ENCODE results near the gene ARAP1. TPM values are rescaled to one million over a fixed set of nuclear protein-coding genes. Genes with fewer than 3 reads are reported as not detected.
A peak's percentile ranks its signal among the peaks of the same experiment; 100 is the strongest.

The ARAP1 gene
- total RNA-seq, 1 donor from 2014 or later, result 55.2 TPM

DNA sequence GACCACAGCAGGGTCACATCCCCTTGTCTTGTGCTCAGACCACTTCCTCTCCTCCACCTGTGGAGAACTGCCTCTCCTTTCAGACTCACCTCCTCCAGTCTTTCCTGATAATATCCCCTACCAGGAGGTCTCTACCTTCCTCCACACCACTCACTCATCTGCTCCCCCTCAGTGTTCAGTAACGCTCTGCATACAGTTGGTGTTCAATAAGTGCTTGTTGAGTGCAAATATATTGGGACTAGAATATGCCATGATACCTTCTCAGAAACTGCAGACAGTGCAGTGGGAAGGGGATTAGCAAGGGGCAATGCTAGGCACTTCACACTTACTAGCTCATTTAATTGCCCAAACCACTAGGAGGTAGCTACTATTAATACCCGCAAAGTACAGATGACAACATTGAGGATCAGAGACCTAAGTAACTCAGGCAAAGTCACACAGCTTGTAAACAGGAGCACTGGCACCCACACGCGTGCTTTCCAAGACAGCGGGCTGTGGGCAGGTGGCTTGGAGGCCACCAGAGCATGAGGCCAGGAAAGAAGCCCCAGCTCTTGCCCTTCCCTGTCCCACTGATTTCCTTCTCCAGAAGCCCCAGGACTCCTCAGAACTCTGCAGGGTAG, 69.9 kb downstream of the ARAP1 start:
- DNase-seq (ENCODE audit: missing footprints) (no peak), ATAC-seq (no peak)
- intact Hi-C loops (cut with DNase I), result loop anchor here (5.0 kb wide), 1 partner anchor 210 kb away; no protein-coding TSS in a partner anchor

DNA sequence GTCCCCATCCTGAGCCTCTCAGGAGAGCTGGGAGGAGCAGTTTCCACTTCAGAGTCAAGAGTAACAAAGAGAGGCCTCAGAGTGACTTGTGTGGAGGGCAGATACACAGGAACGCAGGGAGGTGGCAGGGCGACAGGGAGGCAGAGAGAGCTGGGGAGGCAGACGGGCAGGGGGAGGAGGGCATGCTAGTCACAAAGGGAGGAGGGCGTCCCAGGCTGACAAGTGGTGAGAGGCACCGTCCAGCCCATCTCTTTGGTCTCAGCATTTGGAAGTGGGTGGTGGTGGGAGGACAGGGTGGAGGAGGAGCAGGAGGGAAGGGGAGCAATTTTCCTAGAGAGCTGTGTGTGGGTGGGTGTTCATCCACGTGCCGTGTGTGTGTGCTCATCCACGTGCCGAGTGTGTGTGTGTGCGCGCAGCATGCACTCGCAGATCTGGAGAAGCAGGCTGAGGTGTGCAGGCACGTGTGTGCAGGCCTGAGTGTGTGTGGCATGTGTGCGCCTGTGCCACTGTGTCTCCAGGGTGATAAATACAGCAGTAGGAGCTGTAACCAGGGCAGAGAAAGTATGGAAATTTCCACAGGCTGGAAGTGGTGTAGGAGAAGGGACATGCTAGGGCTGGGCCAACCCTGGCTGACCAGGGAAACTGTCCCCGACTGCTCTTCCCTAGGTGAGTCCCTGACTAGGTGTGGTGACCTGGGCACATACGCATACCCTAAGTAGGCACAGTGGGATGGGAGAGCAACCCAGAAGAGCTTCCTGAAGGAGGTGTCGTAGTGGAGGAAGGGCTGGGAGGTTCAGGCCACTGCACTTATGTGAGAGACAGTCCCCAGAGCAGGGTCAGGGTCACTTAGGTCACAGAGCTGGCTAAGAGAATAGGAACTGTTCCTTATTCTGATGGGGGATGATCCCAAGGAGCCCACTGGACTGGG, 70.7 kb downstream of the ARAP1 start:
- no peak for DNase-seq (ENCODE audit: missing footprints)
- no peak for ATAC-seq
- intact Hi-C loops (cut with DNase I), result loop anchor here (5.0 kb wide), 1 partner anchor 209 kb away; no protein-coding TSS in a partner anchor

DNA sequence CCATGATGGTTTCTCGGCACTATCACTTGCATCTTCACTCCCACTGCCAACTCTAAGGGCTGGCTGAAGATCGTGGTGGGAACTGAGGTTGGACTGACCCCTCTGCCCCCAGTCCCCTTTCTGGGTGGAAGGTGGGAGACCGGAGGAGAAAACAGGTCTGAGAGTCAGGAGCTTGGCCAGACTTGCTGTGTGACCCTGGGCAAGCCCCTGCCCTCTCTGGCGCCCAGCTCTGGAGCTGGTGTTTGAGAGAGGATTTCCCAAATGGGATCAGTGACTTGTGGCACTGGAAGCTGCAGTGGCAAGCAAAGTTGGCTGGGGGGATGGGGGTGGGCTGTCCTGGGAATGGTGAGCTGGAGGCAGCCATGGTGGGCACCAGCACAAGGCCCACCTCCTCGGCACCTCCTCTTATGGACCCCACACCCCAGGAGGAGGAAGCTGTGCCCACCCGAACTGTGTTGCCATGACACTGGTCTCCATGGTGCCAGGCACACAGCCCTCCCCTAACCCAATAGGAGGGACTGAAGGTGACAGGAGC, 71.5 kb downstream of the ARAP1 start:
- ATAC-seq, result no peak
- intact Hi-C loops (cut with DNase I), result loop anchor here (5.0 kb wide), 1 partner anchor 208 kb away; no protein-coding TSS in a partner anchor
- DNase-seq (ENCODE audit: missing footprints), result no peak

DNA sequence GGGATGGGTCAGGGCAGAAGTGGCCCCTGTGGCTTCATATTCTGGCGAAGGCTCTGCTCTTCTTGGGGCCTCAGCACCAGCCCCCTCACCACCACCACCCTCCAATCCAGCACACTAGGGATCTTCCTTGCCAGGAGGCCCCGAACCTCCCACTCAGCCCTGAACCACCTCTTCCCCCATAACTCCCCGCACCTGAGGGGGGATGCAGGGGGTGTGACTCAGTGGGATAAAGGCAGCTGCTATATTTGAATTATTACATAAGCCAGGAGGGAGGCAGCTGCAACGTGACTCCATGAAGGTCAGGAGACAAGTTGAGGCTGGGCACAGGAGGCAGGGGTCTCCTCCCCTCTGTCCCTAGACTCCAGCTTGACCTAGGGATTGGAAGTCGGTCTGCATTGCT, 72.3 kb downstream of the ARAP1 start:
- ATAC-seq (no peak), DNase-seq (ENCODE audit: missing footprints) (no peak)
- intact Hi-C loops (cut with DNase I), result loop anchor here (5.0 kb wide), 1 partner anchor 208 kb away; no protein-coding TSS in a partner anchor

DNA sequence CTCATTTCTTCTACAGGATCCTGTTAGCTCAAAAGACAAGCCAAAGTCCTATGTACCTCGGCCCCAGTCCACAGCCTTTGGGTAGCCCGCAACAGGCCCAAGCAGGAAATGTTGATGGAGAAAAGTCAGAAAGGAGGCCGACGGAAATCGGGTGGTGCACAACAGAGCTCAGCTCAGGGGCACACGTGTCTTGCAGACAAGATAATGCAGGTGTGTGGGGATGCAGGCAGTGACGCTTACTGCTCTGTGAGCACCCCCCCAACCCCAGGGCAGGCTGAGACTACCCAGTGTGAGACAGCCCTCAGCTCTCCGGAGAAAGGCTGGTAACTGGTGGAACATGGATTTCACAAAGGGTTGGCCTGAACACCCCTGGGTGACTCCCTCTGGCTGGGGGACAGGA, 73.7 kb downstream of the ARAP1 start:
- ATAC-seq, result no peak
- DNase-seq (ENCODE audit: missing footprints), result no peak
- intact Hi-C loops (cut with DNase I), result no loop called here

DNA sequence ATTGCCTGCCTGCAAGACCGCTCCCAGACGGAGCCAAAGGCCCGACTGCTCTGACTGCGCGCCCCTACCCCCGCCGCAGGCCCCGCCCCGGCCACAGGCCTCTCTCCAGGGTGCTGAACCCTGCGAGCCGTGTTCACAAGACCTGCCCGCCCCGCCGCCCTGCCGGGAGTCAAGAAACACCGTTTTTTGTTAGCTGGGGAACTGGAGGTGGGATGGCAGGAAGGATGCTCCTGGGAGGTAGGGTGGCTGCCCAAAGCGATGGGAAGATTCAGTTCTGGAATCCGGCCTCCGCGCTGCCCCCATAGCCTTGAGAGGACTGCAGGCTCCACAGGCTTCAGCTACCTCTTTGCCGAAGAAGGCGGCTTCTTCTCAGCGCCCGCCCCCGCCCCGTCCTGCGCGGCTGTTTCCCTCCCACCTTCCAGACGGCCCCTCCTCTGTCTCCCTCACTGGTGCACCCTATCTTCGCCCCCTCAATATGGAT, 75.3 kb downstream of the ARAP1 start:
- peak; percentile 64 for ATAC-seq
- intact Hi-C loops (cut with DNase I), result no loop called here
- peak; percentile 86 for DNase-seq (ENCODE audit: missing footprints)

DNA sequence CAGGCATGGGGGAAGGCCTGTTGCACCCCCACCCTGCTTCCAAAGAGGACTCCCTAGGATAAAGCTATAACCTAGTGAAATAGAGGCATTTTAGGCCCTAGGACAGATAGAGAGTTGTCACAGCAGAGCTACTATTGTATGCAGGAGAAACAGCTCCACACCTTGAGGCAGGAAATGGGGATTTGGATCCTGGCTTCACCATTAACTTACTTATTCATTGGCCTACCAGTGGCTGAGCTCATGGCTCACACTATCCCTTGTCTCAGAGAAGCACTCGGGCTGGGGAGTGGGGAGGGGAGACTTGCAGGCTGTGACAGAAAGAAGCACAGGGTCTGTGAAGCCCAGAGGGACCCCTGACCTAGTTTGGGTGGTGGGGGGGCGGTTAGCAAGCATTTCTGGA, 77.0 kb downstream of the ARAP1 start:
- intact Hi-C loops (cut with DNase I), result no loop called here
- ATAC-seq, result no peak
- DNase-seq (ENCODE audit: missing footprints), result no peak

DNA sequence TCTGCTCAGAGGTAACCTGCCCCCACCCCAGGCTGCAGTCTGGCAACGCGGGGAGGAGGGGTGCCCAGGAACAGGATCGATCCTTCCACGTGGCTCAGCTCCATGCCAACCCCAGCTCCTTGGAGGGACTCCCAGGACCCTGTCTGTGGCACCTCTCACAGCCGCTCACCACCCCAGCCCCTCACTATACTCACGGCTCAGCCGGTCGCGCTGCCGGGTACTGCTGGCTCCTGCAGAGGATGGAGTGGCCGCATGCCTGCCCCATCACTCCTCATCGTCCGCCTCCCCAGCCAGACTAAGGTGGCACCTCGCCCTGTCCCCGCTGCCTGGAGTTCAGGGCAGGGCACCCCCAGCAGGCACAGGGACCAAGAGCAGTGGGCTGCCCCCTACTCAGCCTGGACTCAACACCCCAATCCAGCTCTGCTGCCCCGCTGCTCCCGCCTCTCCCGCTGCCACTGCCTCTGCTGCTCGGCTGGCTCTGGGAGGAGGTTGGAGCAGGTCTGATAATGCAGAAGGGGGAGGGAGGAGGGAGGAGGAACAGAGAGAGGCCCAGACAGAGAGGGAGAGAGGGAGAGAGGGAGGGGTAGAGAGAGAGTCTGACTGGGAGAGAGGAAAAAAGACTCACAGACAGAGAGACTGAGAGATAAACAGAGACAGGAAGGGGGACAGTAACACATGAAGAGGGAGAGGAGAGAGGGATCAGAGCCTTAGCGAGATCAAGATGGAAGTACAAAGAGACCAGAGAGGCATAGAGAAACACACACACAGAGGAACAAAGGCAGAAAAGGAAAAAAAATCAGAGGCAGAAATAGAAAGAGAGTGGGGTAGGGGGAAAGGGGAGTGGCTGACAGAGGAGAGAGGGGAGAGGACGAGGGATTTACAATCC, 78.0 kb downstream of the ARAP1 start, which contains the start of gene PDE2A:
PDE2A (minus strand) TSS at position 480 of the 886 bp plus-strand sequence; CDS start at position 265, 215 bp downstream.
- ATAC-seq, result no peak
- DNase-seq (ENCODE audit: missing footprints), result no peak
- intact Hi-C loops (cut with DNase I), result no loop called here

DNA sequence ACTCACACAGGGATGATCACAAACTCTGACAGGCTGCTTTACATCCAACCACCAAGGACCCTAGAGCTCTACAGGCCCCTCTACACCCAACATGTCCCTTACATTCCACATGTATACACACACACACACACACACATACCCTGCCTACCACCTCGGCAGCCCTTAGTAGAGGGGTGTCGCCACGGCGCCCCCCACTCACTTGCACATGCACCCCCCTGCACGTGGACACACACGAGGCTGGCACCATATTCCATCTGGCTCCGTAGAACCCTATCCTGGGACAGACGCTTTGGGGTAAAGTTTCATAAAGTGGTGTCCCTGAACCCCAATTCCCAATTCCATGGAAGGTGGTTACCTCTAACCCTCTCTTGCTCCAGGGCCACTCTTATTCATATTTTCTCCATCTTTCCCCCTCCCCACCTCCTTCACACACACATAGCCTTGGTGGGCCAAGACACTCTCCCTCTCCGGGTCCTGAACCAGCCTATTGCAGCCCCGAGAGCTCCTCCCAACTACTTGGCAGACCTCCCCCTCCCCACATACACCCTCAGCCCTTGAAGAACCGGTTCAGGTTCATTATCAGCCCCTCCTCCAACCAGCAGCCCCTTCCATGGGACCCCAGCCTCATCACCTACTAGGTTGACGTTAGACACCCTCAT, 78.8 kb downstream of the ARAP1 start:
- DNase-seq (ENCODE audit: missing footprints) (no peak), ATAC-seq (no peak)
- intact Hi-C loops (cut with DNase I), result no loop called here

DNA sequence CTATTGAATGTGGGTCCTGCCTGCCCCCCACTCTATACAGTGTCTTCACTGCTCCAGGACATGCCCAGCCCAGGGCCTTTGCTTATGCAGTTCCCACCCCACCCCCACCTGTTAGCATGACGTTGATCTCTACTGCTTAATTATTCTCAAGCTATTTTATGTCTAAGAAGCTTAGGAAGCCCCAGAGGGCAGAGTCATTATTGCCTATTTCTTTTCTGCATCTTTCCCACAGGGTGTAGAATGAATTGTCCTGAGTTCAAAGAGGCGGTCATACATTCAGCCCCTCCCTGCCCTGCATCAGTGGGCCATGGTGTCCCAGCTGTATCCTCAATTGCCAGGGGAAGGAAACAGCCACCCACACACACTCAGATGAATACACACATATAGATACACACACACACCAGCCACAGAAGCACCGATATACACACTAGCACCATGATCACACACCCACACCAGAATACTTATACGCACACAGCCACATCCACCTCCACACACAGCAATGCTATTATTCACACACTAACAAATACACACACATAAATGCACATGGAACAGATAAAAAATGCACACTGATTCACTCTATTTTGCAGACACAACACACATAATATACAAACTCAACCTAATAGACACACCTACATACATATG, 79.5 kb downstream of the ARAP1 start:
- intact Hi-C loops (cut with DNase I), result no loop called here
- DNase-seq (ENCODE audit: missing footprints), result no peak
- no peak for ATAC-seq

DNA sequence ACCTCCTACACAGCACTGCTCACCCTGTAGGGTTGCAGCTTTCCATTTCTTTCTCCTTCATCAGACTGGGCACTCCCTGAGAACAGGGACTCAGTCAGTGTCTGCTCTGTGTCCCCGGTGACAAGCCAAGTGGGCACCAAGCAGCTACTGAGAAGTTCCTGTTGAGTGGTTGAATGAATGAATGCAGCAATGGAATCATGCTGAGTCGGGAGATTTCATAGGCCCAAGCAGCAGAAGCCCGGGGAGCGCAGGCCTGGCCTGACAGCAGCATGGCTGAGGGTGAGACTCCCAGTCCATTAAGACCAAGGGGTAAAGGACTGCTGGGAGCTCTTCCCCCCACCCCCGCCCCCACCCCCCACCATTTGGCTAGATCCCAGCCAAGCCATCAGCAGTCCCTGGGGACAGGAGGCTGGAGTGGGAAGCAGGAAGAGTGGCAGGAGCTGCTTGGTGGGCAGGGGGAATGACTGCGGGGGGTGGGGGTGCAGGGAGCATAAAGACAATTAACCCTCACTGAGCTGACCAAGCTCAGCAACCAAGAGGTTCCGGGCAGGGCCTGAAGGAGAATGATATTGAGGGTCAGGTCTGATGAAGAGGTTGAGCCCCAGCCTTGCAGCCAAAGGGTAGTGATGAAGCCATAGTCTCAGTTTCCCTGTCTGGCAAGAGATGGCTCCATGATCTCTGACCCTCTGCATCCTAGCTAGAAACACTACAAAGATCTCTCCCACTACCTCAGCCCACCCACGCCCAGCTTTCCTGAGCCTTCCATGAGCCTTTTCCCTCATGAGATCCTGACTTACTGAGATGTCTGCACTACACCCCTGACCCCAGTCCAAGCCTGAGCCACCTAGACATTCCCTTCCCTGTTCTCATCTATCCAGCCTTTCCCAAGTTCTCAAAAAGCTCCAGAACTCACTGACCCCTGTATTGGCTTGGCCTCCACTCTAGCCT, 80.8 kb downstream of the ARAP1 start:
- intact Hi-C loops (cut with DNase I), result no loop called here
- no peak for ATAC-seq
- no peak for DNase-seq (ENCODE audit: missing footprints)

DNA sequence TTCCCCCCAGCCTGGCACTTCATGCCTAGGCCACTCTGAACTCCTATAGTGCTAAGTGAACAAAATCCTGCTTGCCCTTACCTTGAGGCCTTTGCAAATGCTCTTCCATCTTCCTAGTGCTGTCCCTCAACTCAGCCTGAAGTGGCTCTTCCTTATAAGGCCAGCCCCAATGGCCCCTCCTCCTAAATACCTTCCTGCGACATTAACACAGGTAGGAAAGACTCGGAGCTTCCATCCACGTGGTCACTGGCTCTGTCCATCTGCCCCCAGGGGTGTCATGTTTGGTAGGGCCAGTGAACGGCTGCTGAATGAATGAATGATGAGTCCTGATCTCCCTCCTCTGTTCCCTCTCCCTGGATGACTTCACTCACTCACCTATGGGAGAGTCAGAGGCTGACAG, 82.2 kb downstream of the ARAP1 start:
- intact Hi-C loops (cut with DNase I), result no loop called here
- ATAC-seq (no peak), DNase-seq (ENCODE audit: missing footprints) (no peak)

DNA sequence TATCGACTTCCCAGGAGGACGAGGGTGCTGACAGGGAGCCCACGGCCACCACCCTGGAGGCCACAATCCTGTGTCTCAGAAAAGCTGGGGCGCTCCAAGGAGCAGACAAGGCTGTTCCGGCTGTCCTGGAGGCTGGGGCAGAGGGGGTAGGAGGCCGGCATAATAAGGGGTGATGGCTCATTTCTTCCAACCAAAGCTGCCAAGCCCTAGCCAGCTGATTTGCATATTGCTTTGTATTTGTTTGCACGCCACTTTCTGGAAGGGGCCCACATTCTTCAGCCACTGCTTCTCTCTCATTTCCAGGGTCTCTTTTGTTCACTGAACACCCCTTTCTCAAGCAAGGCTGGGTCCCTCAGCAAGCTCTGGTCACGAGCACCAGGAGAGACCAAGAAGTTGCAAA, 82.7 kb downstream of the ARAP1 start:
- DNase-seq (ENCODE audit: missing footprints) (peak; percentile 15), ATAC-seq (no peak)
- intact Hi-C loops (cut with DNase I), result no loop called here

DNA sequence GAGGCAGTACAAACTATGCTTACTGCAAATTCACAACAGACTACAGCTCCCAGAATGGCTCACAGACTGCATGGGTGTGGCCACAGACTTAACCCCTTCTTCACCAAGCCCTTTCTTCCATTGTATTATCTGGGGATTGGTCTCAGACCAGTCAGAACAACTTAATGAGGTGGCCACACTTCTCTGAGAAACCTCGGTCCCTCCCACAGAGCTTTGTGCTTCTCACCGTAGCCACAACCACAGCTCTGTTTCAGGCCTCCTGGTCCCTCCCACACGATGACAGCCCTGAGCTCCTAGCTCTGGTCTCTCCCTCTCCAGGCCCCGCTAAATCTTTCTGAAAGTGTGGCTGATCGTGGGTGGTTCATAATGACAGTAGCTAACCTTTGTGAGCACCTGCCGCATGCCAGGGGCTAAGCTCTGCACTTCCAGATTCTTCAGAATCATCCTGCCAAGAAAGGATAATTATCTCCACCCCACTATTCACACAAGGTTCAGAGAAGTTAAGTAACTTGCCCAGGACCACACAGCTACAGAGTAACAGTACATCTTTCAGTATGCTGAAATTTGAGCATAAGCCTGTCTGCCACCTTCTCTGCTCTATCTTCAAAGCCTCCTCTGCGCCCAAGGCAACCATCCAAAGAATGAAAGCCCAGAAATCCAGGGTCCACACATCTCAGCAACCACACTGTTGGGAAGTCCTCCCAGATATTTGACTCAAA, 83.4 kb downstream of the ARAP1 start:
- ATAC-seq, result no peak
- intact Hi-C loops (cut with DNase I), result no loop called here
- peak; percentile 13 for DNase-seq (ENCODE audit: missing footprints)

DNA sequence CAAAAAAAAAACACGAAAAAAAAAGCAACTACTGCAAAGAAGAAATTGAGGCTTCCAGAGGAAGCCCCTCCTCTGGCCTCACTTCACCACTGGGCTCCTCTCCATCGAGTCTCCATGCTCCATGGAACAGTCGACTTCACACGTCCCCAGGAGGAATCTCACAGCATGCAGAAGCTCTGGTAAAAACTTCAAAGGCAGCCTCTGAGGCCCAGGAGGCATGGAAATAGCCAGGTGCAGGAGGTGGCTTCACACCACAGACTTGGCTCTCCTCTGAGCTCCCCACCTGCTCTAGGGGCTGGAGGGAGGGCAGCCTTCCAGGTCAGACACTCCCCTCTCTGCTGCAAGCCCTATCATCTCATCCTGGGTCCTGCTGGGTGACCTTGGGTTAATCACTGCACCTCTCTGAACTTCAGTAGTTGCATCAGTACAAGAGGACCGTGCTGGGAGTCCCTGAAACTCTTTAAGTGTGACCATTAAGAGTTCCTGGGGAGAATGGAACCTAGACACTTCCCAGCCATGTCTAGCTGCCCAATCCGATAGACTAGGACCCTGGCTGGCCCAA, 86.2 kb downstream of the ARAP1 start:
- no peak for ATAC-seq
- intact Hi-C loops (cut with DNase I), result no loop called here
- DNase-seq (ENCODE audit: missing footprints), result no peak

DNA sequence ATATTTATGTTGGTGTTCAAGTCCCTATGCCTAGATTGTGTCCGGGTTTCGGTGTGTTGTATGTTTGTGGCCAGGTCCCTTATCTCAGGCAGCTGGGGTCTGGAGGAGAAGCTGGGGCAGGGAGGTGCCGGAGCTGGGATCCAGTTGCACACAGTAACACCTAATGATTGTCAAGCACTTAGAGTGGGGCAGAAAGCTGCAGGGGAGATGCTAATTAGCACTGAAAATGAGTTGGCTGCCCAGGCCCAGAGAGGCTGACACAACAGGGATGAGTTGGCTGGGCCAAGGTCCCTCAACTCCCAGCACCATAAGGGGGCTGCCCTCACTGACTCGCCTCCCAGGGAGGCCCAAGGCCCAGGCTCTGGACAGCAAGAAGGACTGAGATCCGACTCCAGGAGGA, 90.2 kb downstream of the ARAP1 start:
- intact Hi-C loops (cut with DNase I), result no loop called here
- no peak for DNase-seq (ENCODE audit: missing footprints)
- ATAC-seq, result no peak

Data from Right ventricle myocardium inferior (tissue), 1 donor.